Vagina (tissue), 2 donors: Measurements from ENCODE around the gene JPH2. TPM values are rescaled to one million over a fixed set of nuclear protein-coding genes. Genes with fewer than 3 reads are reported as not detected.

Source experiments
- DNase-seq, 2 donors: peaks; one replicate each; pipeline ENCODE4 v3.0.0-alpha.2; 2017; ENCODE audit errors: extremely low spot score in 2 of 2
- H3K27ac ChIP-seq: fragments of 200-600 bp; sonication (generic); one replicate; pipeline ENCODE4 v1.5.1; 2019
- H3K27me3 ChIP-seq: fragments of 200-600 bp; sonication (generic); one replicate; pipeline ENCODE4 v1.5.1; 2019
- H3K36me3 ChIP-seq, 2 donors: fragments of 200-600 bp; sonication (generic); one replicate each; pipeline ENCODE4 v1.5.1; 2017 to 2019
- H3K4me1 ChIP-seq: fragments of 200-600 bp; sonication (generic); one replicate; pipeline ENCODE4 v1.5.1; 2019
- H3K4me3 ChIP-seq, 2 donors: fragments of 200-600 bp; sonication (generic); 1 replicate in 1 of 2; 2 replicates in 1 of 2; pipeline ENCODE4 v1.5.1; 2016 to 2019
- H3K9me3 ChIP-seq: fragments of 200-600 bp; sonication (generic); one replicate; pipeline ENCODE4 v1.5.1; 2019
- POLR2A ChIP-seq, 2 donors: fragments of 450-650 bp; IDR thresholded peaks; one replicate each; pipeline ENCODE4 v1.6.1; 2017; ENCODE audit warnings: antibody characterized with exemption in 2 of 2, mild to moderate bottlenecking in 2 of 2, moderate library complexity in 2 of 2
- POLR2AphosphoS5 ChIP-seq, 2 donors: sonication (generic); formaldehyde crosslinking; IDR thresholded peaks; one replicate each; pipeline ENCODE4 v1.9.0; 2017; ENCODE audit warnings: antibody characterized with exemption in 2 of 2, mild to moderate bottlenecking in 2 of 2, low read depth in 1 of 2; ENCODE audit not compliant: insufficient read depth in 1 of 2
- intact Hi-C: fragments of 100-400 bp; cut with DNase I; formaldehyde crosslinking; loops from one replicate; pipeline ENCODE4 v1.15.1; 2023
- total RNA-seq: library from RNA; depleted of rRNA; stranded (reverse); fragments of >200 nt; gene quantifications from one replicate; pipeline ENCODE4 v1.2.3, GENCODE V29; 2016
- TF ChIP-seq, protein P1 (sequence below), 3 experiments: fragments of 450-650 bp in 2 of 3; fragments of 200-600 bp in 1 of 3; sonication (generic) in 1 of 3; IDR thresholded peaks; one replicate each; pipeline ENCODE4 v1.5.1; 2017 to 2019; ENCODE audit warnings: antibody characterized with exemption in 3 of 3, mild to moderate bottlenecking in 2 of 3, moderate library complexity in 2 of 3

The JPH2 gene
- total RNA-seq, 1 donor from 2014 or later = 13.8 TPM

- H3K27me3 ChIP-seq = no peaks in the 10 kb centered on the region
- H3K9me3 ChIP-seq = no peaks in the 10 kb centered on the region
- peak overlapping the region; percentile 78 for H3K27ac ChIP-seq
- intact Hi-C loops = no loop called here
- H3K4me3 ChIP-seq = peak overlapping the region; percentile 43 to 46
- H3K36me3 ChIP-seq = no peaks in the 10 kb centered on the region
- TF ChIP-seq POLR2AphosphoS5 (IDR thresholded peaks at IDR 0.05; ENCODE audit: insufficient read depth in 1 of 2, low read depth in 1 of 2) (no peak), POLR2A (IDR thresholded peaks at IDR 0.05) (no peak)
- TF ChIP-seq, protein P1, sequence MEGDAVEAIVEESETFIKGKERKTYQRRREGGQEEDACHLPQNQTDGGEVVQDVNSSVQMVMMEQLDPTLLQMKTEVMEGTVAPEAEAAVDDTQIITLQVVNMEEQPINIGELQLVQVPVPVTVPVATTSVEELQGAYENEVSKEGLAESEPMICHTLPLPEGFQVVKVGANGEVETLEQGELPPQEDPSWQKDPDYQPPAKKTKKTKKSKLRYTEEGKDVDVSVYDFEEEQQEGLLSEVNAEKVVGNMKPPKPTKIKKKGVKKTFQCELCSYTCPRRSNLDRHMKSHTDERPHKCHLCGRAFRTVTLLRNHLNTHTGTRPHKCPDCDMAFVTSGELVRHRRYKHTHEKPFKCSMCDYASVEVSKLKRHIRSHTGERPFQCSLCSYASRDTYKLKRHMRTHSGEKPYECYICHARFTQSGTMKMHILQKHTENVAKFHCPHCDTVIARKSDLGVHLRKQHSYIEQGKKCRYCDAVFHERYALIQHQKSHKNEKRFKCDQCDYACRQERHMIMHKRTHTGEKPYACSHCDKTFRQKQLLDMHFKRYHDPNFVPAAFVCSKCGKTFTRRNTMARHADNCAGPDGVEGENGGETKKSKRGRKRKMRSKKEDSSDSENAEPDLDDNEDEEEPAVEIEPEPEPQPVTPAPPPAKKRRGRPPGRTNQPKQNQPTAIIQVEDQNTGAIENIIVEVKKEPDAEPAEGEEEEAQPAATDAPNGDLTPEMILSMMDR (IDR thresholded peaks at IDR 0.05) = no peak
- DNase-seq = no peak
- peaks cover 25% of the 10 kb centered on the region for H3K4me1 ChIP-seq
These were observed 1.1 kb upstream of the JPH2 start for GRCh38 chr20:44187772-44188709.

- no peaks in the 10 kb centered on the region for H3K27me3 ChIP-seq
- no peaks in the 10 kb centered on the region for H3K36me3 ChIP-seq
- intact Hi-C loops = no loop called here
- no peaks in the 10 kb centered on the region for H3K9me3 ChIP-seq
- TF ChIP-seq, protein P1 (IDR thresholded peaks at IDR 0.05) = no peak
- TF ChIP-seq POLR2AphosphoS5 (IDR thresholded peaks at IDR 0.05; ENCODE audit: insufficient read depth in 1 of 2, low read depth in 1 of 2) (no peak), POLR2A (IDR thresholded peaks at IDR 0.05) (no peak)
- peak overlapping the region; percentile 78 for H3K27ac ChIP-seq
- no peak for DNase-seq
- H3K4me1 ChIP-seq = peaks cover 25% of the 10 kb centered on the region
- peak overlapping the region; percentile 43 to 46 for H3K4me3 ChIP-seq
These were observed 324 bp downstream of the JPH2 start for GRCh38 chr20:44186674-44187053.

DNA sequence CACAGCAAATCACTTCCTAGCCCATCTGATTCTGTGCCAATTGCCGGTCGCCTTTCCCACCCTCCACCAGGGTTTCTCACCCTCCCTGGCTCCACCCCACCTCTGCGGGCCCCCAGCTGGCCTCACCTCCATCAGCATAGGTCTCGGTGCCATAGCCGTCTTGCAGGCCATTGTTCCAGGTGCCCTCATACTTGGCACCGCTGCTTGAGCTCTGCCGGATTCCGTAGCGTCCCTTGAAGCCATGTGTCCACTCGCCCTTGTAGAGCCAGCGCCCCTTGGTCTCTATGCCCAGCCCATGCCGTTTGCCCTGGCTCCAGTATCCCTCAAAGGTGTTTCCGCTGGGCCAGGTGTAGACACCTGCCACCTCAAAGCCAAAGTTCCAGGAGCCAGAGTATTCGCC is 787 bp downstream of the JPH2 start:
- Histone ChIP-seq H3K4me1 (peaks cover 25% of the 10 kb centered on the region), H3K4me3 (peak overlapping the region; percentile 43 to 46), H3K27me3 (no peaks in the 10 kb centered on the region), H3K27ac (peak overlapping the region; percentile 78), H3K36me3 (no peaks in the 10 kb centered on the region), H3K9me3 (no peaks in the 10 kb centered on the region)
- intact Hi-C loops = no loop called here
- TF ChIP-seq POLR2AphosphoS5 (IDR thresholded peaks at IDR 0.05; ENCODE audit: insufficient read depth in 1 of 2, low read depth in 1 of 2) (no peak), POLR2A (IDR thresholded peaks at IDR 0.05) (no peak)
- TF ChIP-seq, protein P1 (IDR thresholded peaks at IDR 0.05) = no peak
- no peak for DNase-seq

DNA sequence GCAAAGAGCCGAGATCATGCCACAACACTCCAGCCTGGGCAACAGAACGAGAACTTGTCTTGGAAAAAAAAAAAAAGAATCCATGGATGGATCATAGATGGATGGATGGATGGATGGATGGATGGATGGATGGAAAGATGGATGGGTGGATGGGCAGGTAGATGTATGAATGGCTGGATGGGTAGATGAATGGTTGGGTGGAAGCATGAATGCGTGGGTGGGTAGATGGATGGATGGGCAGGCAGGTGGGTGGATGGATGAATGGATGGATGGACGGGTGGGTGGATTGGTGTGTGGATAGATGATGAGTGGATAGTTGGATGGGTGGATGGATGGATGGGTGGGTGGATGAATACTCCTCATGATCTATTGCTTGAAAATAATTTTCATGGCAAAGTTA is 1.4 kb downstream of the JPH2 start:
- no peak for DNase-seq

More for the DNA sequence above, 1.4 kb downstream of the JPH2 start:
- no peaks in the 10 kb centered on the region for H3K36me3 ChIP-seq
- no peaks in the 10 kb centered on the region for H3K9me3 ChIP-seq
- no peak for TF ChIP-seq POLR2AphosphoS5 (IDR thresholded peaks at IDR 0.05; ENCODE audit: insufficient read depth in 1 of 2, low read depth in 1 of 2)
- TF ChIP-seq, protein P1 (IDR thresholded peaks at IDR 0.05) = no peak
- TF ChIP-seq POLR2A (IDR thresholded peaks at IDR 0.05) = no peak
- H3K27me3 ChIP-seq = no peaks in the 10 kb centered on the region
- H3K4me3 ChIP-seq = peak overlapping the region; percentile 43 to 46
- intact Hi-C loops = no loop called here
- H3K4me1 ChIP-seq = peaks cover 25% of the 10 kb centered on the region
- no peak overlapping the region for H3K27ac ChIP-seq
